AG10803 (cell line): ENCODE results near the gene RALGAPB.

Experiments
- DNase-seq: peaks from one replicate; pipeline ENCODE4 v3.0.0; 2010; ENCODE audit warnings: low read depth
- H3K4me3 ChIP-seq: 2 replicates; pipeline ENCODE4 v1.5.1; 2011; ENCODE audit warnings: mild to moderate bottlenecking, low read length, control low read depth
- CTCF ChIP-seq: conservative IDR thresholded peaks from 2 replicates; pipeline ENCODE4 v1.5.1; 2011; ENCODE audit warnings: mild to moderate bottlenecking, low read length, control low read depth, inconsistent platforms

The RALGAPB gene

GRCh38 chr20:38602185-38602581, 129.5 kb downstream of the RALGAPB start:
- no peak for DNase-seq
- H3K4me3 ChIP-seq: no peak overlapping the region

GRCh38 chr20:38603286-38603685, 130.6 kb downstream of the RALGAPB start:
- no peak for TF ChIP-seq CTCF
- no peak overlapping the region for H3K4me3 ChIP-seq

More at GRCh38 chr20:38602185-38602581, 129.5 kb downstream of the RALGAPB start:
- TF ChIP-seq CTCF: no peak

GRCh38 chr20:38604873-38605303, 132.2 kb downstream of the RALGAPB start:
- no peak overlapping the region for H3K4me3 ChIP-seq
- no peak for DNase-seq
- no peak for TF ChIP-seq CTCF

More at GRCh38 chr20:38603286-38603685, 130.6 kb downstream of the RALGAPB start:
- no peak for DNase-seq

- no peak for TF ChIP-seq CTCF
- H3K4me3 ChIP-seq: no peak overlapping the region
- DNase-seq: no peak
These were observed 134.7 kb downstream of the RALGAPB start for GRCh38 chr20:38607351-38607750.

- no peak overlapping the region for H3K4me3 ChIP-seq
- no peak for TF ChIP-seq CTCF
- DNase-seq: no peak
These were observed 135.5 kb downstream of the RALGAPB start for GRCh38 chr20:38608188-38608587.

GRCh38 chr20:38609815-38610214, 137.2 kb downstream of the RALGAPB start:
- no peak for DNase-seq
- no peak for TF ChIP-seq CTCF
- no peak overlapping the region for H3K4me3 ChIP-seq

- DNase-seq: no peak
- H3K4me3 ChIP-seq: no peak overlapping the region
- no peak for TF ChIP-seq CTCF
These were observed 137.9 kb downstream of the RALGAPB start for GRCh38 chr20:38610521-38610920.
